DND-41 (cell line): ENCODE measurements around the gene TOGARAM2.

Source experiments
- ATAC-seq: fragments of 200-7000 bp; cut with Tn5 transposase; 3 replicates; pipeline ENCODE4 v1.9.1; 2021; ENCODE audit warnings: low read depth; ENCODE audit not compliant: insufficient read depth
- DNase-seq: peaks from one replicate; pipeline ENCODE4 v3.0.0-alpha.2; 2020
- H2AFZ ChIP-seq: 2 replicates; pipeline ENCODE4 v1.6.0; 2012; ENCODE audit warnings: low read depth, low read length
- H3K27ac ChIP-seq: 2 replicates; pipeline ENCODE4 v1.5.1; 2012; ENCODE audit warnings: low read length, inconsistent platforms
- H3K27me3 ChIP-seq: fragments of 200-600 bp; sonication (generic); 2 replicates; pipeline ENCODE4 v1.6.0; 2012; ENCODE audit warnings: low read length, mild to moderate bottlenecking, inconsistent platforms; ENCODE audit not compliant: insufficient read depth, poor library complexity
- H3K36me3 ChIP-seq: 2 replicates; pipeline ENCODE4 v1.5.1; 2012; ENCODE audit warnings: low read length, inconsistent platforms; ENCODE audit not compliant: insufficient read depth
- H3K4me1 ChIP-seq: 2 replicates; pipeline ENCODE4 v1.5.1; 2012; ENCODE audit warnings: mild to moderate bottlenecking, low read length; ENCODE audit not compliant: insufficient read depth
- H3K4me2 ChIP-seq: 2 replicates; pipeline ENCODE4 v1.6.0; 2012; ENCODE audit warnings: mild to moderate bottlenecking, moderate library complexity, low read length, inconsistent platforms; ENCODE audit not compliant: insufficient read depth
- H3K4me3 ChIP-seq, 2 experiments: fragments of 200-600 bp in 1 of 2; shearing (Covaris generic) in 1 of 2; 2 replicates each; pipeline ENCODE4 v1.5.1; 2012 to 2016; ENCODE audit warnings: inconsistent platforms in 2 of 2, low read length in 2 of 2, mild to moderate bottlenecking in 2 of 2, low read depth in 1 of 2, moderate library complexity in 1 of 2
- H3K79me2 ChIP-seq: 2 replicates; pipeline ENCODE4 v1.6.0; 2012; ENCODE audit warnings: low read length, inconsistent platforms; ENCODE audit not compliant: insufficient read depth
- H3K9ac ChIP-seq: 2 replicates; pipeline ENCODE4 v1.6.0; 2012; ENCODE audit warnings: low read depth, mild to moderate bottlenecking, inconsistent platforms, low read length, moderate library complexity
- H3K9me3 ChIP-seq: 2 replicates; pipeline ENCODE4 v1.5.1; 2012; ENCODE audit warnings: low read length, moderate library complexity, mild to moderate bottlenecking, inconsistent platforms; ENCODE audit not compliant: insufficient read depth, severe bottlenecking
- H4K20me1 ChIP-seq: 2 replicates; pipeline ENCODE4 v1.6.0; 2012; ENCODE audit warnings: low read length; ENCODE audit not compliant: insufficient read depth
- CTCF ChIP-seq: IDR thresholded peaks from 2 replicates; pipeline ENCODE4 v1.5.1; 2012; ENCODE audit warnings: borderline replicate concordance, low read length, moderate library complexity, mild to moderate bottlenecking; ENCODE audit not compliant: poor library complexity, severe bottlenecking; ENCODE audit errors: extremely low read depth
- EZH2 ChIP-seq: IDR thresholded peaks from 3 replicates; pipeline ENCODE4 v1.6.1; 2012; ENCODE audit warnings: borderline replicate concordance, low read depth, mild to moderate bottlenecking, moderate library complexity, low read length, inconsistent platforms; ENCODE audit not compliant: severe bottlenecking

TOGARAM2 gene

GRCh38 chr2:28991021-28991420, 9.9 kb downstream of the TOGARAM2 start:
- no peaks in the 10 kb centered on the region for H3K36me3 ChIP-seq
- no peak overlapping the region for H3K4me3 ChIP-seq
- H3K4me1 ChIP-seq: no peaks in the 10 kb centered on the region
- no peak overlapping the region for H3K4me2 ChIP-seq
- DNase-seq (no peak), ATAC-seq (no peak)
- H3K27ac ChIP-seq: no peak overlapping the region
- TF ChIP-seq CTCF (no peak), EZH2 (no peak)
- no peaks in the 10 kb centered on the region for H3K9me3 ChIP-seq
- H4K20me1 ChIP-seq: no peaks in the 10 kb centered on the region
- no peak overlapping the region for H3K9ac ChIP-seq
- no peaks in the 10 kb centered on the region for H3K79me2 ChIP-seq
- H3K27me3 ChIP-seq: peaks cover 13% of the 10 kb centered on the region
- no peak overlapping the region for H2AFZ ChIP-seq

GRCh38 chr2:28991460-28991859, 10.4 kb downstream of the TOGARAM2 start:
- Histone ChIP-seq H3K9me3 (no peaks in the 10 kb centered on the region), H3K27me3 (peaks cover 13% of the 10 kb centered on the region), H3K4me2 (no peak overlapping the region), H2AFZ (no peak overlapping the region), H3K36me3 (no peaks in the 10 kb centered on the region), H3K4me3 (no peak overlapping the region), H4K20me1 (no peaks in the 10 kb centered on the region), H3K27ac (no peak overlapping the region), H3K79me2 (no peaks in the 10 kb centered on the region), H3K4me1 (no peaks in the 10 kb centered on the region), H3K9ac (no peak overlapping the region)
- TF ChIP-seq EZH2: no peak
- TF ChIP-seq CTCF: no peak
- ATAC-seq (no peak), DNase-seq (no peak)

GRCh38 chr2:28993206-28993960, 12.3 kb downstream of the TOGARAM2 start:
- H4K20me1 ChIP-seq: no peaks in the 10 kb centered on the region
- no peaks in the 10 kb centered on the region for H3K36me3 ChIP-seq
- no peak for DNase-seq
- H2AFZ ChIP-seq: no peak overlapping the region
- peaks cover 11% of the 10 kb centered on the region for H3K27me3 ChIP-seq
- no peak overlapping the region for H3K4me3 ChIP-seq
- H3K4me2 ChIP-seq: no peak overlapping the region
- H3K79me2 ChIP-seq: no peaks in the 10 kb centered on the region
- H3K9me3 ChIP-seq: no peaks in the 10 kb centered on the region
- ATAC-seq: no peak
- TF ChIP-seq CTCF (no peak), EZH2 (no peak)
- no peak overlapping the region for H3K27ac ChIP-seq
- no peak overlapping the region for H3K9ac ChIP-seq
- H3K4me1 ChIP-seq: no peaks in the 10 kb centered on the region

GRCh38 chr2:28994074-28994473, 13.0 kb downstream of the TOGARAM2 start:
- no peak overlapping the region for H3K4me2 ChIP-seq
- H2AFZ ChIP-seq: no peak overlapping the region
- no peak for DNase-seq
- H3K9ac ChIP-seq: no peak overlapping the region
- H4K20me1 ChIP-seq: no peaks in the 10 kb centered on the region
- no peak overlapping the region for H3K4me3 ChIP-seq
- H3K27ac ChIP-seq: no peak overlapping the region
- H3K9me3 ChIP-seq: no peaks in the 10 kb centered on the region
- ATAC-seq: no peak
- H3K36me3 ChIP-seq: no peaks in the 10 kb centered on the region
- peaks cover 10% of the 10 kb centered on the region for H3K27me3 ChIP-seq
- no peaks in the 10 kb centered on the region for H3K4me1 ChIP-seq
- no peaks in the 10 kb centered on the region for H3K79me2 ChIP-seq
- TF ChIP-seq EZH2: no peak
